Activated CD8-positive, alpha-beta memory T cell treated with anti-CD3 and anti-CD28 coated beads for 24 hours (primary cell): Measurements from ENCODE around the gene PDGFA.

Experiments used
- DNase-seq: peaks from one replicate; pipeline ENCODE4 v3.0.0-alpha.2; 2020

The PDGFA gene

GRCh38 chr7:485188-486081 is 34.2 kb downstream of the PDGFA start:
- DNase-seq, result no peak

DNA sequence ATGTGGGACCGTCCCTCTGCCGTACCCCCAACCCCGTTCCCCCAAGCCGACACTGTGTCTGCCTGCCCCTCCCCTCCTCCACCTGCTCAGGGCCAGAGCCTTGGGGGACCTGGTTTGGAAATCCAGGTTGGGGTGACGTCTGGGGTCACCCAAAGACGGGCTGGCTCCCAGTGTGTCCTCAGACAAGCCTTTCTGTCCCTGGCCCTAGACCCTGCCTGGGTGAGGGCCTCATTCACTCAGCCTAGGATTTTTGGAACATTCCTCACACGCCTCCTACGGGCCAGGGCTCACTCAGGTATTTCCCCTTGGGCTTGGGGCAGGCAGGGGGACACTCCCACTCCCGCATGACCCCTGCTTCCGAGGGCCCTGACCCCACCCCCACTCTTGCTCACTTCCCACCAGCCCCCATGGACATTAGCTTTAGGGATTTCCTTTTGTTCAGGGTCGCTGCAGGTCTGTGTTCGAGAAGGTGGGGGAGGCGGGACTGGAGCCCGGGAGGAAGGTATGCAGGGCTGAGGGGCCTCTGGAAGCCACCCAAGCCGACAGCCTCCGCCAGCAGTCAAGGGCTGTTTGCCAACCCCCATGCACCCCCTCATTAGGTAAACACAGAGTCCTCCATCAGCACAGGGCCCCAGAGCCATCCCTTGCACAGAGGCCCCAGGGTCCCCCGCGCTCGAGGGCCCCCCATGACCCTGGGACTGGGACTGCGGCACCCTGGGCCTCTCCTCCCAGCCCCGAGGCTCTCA is 35.1 kb downstream of the PDGFA start:
- DNase-seq, result no peak

GRCh38 chr7:483656-484355 is 35.8 kb downstream of the PDGFA start:
- DNase-seq, result no peak

GRCh38 chr7:482521-483083 is 37.0 kb downstream of the PDGFA start:
- DNase-seq, result no peak

DNA sequence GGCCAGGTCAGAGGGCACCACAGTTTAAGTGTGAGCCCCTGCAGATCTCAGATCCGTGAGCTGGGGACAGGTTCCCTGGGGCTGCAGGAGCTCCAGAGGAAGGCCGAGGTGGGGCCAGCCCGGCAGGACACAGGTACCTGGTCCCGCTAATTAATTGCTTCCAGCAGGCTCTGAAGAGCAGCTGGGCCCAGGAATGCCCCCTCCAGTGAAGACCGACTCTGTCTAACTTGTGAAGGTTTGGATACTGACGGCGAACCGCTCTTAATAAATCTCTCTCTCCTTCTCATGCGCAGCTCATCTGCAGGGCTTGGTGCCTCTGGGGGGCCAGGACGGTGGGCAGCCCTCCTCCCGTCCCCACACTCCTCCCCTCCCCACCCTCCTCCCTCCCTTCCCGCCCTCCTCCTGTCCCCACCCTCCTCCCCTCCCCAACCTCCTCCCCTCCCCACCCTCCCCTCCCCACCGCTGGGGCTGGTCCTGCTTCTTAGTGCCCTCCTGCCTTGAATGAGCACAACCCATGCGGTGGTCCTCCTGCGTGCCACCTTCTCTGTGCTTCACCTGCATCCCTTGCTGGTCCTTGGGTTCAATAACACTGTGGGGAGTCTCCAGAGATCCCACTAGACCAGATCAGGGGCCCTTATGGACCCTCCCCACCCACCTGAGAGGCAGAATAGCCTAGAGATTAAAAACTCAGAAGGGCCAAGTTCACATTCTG is 38.3 kb downstream of the PDGFA start:
- DNase-seq, result no peak

- DNase-seq, result no peak
These were observed 39.0 kb downstream of the PDGFA start for GRCh38 chr7:480531-481218.

- DNase-seq, result no peak
These were observed 39.6 kb downstream of the PDGFA start for GRCh38 chr7:479948-480499.

GRCh38 chr7:479115-479947 is 40.3 kb downstream of the PDGFA start:
- DNase-seq, result no peak

DNA sequence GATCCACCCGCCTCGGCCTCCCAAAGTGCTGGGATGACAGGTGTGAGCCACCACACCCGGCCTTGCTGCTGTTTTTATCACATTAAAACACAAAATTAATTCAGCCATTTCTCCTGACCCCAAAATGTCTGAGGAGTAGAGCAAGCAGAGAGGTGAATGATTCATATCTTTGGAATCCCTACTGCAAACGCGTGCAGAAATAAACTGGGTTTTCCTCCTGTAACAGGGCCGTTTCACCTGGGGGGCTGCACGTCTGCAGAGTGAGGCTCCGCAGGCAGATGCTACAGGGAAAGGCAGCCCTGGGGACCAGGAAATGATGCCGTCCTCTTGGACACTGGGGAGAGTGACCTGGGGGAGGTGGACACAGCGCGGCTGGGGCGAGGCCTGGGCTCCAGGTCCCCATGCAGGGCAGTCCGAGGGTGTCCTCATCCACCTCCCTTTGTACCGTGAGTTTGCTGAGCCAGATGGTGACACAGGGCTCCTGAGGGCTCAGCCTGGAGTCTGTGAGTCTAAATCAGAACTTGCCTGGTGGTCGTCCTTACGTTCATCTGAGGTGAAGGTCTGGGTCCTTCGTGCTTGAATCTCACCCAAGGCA is 41.9 kb downstream of the PDGFA start:
- DNase-seq, result no peak

- no peak for DNase-seq
These were observed 42.8 kb downstream of the PDGFA start for GRCh38 chr7:476736-477360.

DNA sequence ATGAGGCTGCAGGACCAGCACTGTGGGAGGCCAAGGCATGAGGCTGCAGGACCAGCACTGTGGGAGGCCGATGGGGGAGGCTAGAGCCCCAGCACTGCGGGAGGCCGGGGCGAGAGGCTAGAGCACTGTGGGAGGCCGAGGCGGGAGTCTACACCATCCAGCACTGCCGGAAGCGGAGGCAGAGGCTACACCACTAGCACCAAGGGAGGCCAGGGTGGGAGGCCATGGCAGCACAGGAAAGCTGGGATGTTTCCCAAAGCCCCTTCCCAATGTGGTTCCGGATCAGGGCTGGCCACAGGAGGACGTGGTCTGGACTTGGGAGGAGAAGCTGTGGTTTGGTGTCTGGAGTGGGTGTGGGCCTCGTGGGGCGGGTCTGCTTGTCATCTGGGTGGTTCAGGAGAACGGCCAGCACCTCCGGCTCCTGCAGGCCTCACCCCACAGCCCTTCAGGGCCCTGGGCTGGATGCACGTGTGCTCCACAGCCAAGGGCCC is 43.6 kb downstream of the PDGFA start:
- no peak for DNase-seq

DNA sequence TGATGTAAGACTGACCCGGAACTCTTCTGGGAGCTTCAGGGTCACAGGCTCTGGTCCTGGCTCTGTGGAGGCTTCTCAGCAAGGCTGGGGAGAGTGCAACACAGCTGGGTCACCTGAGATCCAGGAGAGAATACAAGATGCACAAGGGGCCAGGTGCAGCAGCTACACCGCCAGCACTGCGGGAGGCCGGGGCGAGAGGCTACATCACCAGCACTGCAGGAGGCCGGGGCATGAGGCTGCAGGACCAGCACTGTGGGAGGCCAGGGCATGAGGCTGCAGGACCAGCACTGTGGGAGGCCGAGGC is 44.3 kb downstream of the PDGFA start:
- no peak for DNase-seq

- no peak for DNase-seq
These were observed 44.8 kb downstream of the PDGFA start for GRCh38 chr7:474605-475424.

- DNase-seq, result no peak
These were observed 45.6 kb downstream of the PDGFA start for GRCh38 chr7:473870-474604.

GRCh38 chr7:473211-473734 is 46.4 kb downstream of the PDGFA start:
- no peak for DNase-seq

GRCh38 chr7:472640-472957 is 47.0 kb downstream of the PDGFA start:
- DNase-seq, result no peak

GRCh38 chr7:471866-472639 is 47.6 kb downstream of the PDGFA start:
- DNase-seq, result no peak
